Measurements from ENCODE around the gene FUBP3.
A peak's percentile ranks its signal among the peaks of the same experiment; 100 is the strongest.
"Not testable (repeated sequence)": the region's sequence is repeated elsewhere in the genome, so short reads cannot be mapped to it uniquely, and the experiment has no call there.

The FUBP3 gene

GRCh38 chr9:130682421-130683121, 103.2 kb downstream of the FUBP3 start:
- DNase-seq (ENCODE audit: low spot score): peak; percentile 84

- no peak for DNase-seq (ENCODE audit: low spot score)
Observed at GRCh38 chr9:130685104-130685503, 105.7 kb downstream of the FUBP3 start.

- DNase-seq (ENCODE audit: low spot score): not testable (repeated sequence)
Observed at GRCh38 chr9:130685945-130686344, 106.6 kb downstream of the FUBP3 start.

GRCh38 chr9:130687615-130688014, 108.2 kb downstream of the FUBP3 start:
- no peak for DNase-seq (ENCODE audit: low spot score)
